ENCODE results near the gene MGAT5B.

- TF ChIP-seq CTCF (IDR thresholded peaks at IDR 0.05): no peak
- TF ChIP-seq POLR2A (IDR thresholded peaks at IDR 0.05): no peak
- no peak for TF ChIP-seq POLR2AphosphoS5 (IDR thresholded peaks at IDR 0.05)
Measured at GRCh38 chr17:76981545-76982295, 113.5 kb downstream of the MGAT5B start.

Measured in prostate gland (tissue), 2 donors.